HG02943 (cell line): ENCODE measurements around the gene TXNDC15.
A peak's percentile ranks its signal among the peaks of the same experiment; 100 is the strongest.
"Not testable (repeated sequence)": the region's sequence is repeated elsewhere in the genome, so short reads cannot be mapped to it uniquely, and the experiment has no call there.

Experiments
- ATAC-seq: cut with Tn5 transposase; IDR thresholded peaks from one replicate; pipeline ENCODE4 v1.9.1; 2021; ENCODE audit warnings: mild to moderate bottlenecking, low read depth, moderate library complexity; ENCODE audit not compliant: unreplicated experiment

The TXNDC15 gene

DNA sequence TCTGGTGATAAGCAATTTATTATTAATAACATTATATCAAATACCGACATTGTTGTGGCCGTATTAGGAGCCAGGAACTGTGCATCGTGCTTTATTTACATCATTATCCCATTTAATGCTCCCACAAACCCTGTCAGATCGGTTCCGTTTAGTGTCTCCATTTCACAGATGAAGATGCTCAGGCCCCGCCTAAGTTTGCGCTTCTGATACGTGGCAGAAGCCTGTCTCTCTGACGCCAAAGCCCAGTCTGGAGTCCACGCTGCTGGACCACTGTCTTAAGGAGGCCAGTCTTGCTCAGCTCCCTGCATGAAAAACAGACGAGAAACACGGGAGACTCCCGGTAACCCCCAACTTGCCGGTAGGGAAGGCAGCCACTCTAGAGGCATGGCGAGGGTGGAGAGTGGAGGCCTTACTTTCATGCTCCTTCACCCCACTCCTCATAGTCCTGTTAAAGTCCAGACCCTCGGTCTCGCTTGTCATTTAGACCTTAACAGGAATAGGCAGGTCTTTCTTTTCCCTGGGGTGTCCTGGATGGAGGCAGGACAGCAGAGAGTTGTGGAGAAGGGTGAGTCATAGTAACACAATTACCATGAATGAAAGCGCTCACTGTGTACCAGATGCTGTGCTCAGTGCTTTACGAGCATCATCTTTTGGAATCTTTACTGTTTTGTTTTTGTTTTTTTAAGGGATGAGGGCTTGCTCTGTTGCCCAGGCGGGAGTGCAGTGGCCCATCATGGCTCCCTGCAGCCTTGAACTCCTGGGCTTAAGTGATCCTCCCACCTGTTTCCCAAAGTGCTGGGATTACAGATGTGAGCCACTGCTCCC lies 872 bp downstream of the TXNDC15 start:
- peak; percentile 22 for ATAC-seq

DNA sequence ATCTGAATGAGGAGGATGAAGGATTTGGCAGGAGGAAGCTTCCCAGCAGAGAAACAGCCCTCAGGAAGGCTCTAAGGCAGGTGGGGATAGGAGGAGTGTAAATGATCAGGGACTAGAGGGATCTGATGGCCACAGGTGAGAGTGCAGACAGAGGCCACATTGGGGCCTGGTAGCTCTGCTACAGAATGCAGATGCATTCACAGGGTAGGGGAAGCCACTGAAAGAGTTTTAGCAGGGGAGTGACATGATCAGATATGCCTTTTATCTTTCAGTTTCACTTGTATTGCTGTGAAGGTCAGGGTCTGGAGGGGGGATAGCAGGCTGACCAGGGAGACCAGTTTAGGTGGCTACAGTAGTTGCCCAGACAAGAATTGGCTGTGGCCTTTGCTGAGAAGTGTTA lies 3.0 kb downstream of the TXNDC15 start:
- no peak for ATAC-seq

- ATAC-seq: no peak
Observed at GRCh38 chr5:134878403-134878802, 4.2 kb downstream of the TXNDC15 start.

- ATAC-seq: no peak
Observed at GRCh38 chr5:134879456-134879855, 5.3 kb downstream of the TXNDC15 start.

GRCh38 chr5:134880937-134881336 lies 6.8 kb downstream of the TXNDC15 start:
- ATAC-seq: not testable (repeated sequence)

DNA sequence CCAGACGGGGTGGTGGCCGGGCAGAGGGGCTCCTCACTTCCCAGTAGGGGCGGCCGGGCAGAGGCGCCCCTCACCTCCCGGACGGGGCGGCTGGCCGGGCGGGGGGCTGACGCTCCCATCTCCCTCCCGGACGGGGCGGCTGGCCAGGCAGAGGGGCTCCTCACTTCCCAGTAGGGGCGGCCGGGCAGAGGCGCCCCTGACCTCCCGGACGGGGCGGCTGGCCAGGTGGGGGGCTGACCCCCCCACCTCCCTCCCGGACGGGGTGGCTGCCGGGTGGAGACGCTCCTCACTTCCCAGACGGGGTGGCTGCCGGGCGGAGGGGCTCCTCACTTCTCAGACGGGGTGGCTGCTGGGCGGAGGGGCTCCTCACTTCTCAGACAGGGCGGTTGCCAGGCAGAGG lies 7.5 kb downstream of the TXNDC15 start:
- ATAC-seq: not testable (repeated sequence)

- no peak for ATAC-seq
Observed at GRCh38 chr5:134887593-134888159, 13.5 kb downstream of the TXNDC15 start.

GRCh38 chr5:134889335-134889734 lies 15.2 kb downstream of the TXNDC15 start:
- no peak for ATAC-seq

DNA sequence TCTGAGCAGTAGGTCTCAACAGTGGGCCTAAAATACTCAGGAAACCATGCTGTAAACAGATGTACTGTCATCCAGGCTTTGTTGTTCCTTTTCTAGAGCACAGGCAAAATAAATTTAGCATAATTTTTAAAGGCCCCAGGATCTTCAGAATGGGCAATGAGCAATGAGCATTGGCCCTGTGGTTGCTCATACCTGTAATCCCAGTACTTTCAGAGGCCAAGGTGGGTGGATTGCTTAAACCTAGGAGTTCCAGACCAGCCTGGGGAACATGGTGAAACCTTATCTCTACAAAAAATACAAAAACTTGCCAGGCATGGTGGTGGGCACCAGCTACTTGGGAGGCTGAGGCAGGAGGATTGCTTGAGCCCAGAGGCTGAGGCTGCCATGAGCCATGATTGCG lies 17.3 kb downstream of the TXNDC15 start:
- no peak for ATAC-seq

DNA sequence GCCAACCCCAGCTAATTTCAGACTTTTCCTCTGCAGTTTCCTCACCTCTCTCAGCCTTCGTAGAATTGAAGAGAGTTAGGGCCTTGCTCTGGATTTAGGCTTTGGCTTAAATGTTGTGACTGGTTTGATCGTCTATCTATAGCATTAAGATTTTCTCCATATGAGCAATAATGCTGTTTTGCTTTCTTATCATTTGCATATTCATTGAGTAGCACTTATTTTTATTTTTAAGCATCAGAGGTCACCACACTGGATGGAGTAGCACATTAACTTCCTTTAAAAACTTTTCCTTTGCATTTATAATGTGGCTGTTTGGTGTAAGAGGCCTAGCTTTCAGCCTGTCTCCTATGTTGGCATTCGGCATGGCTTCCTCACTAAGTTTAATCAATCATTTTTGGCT lies 18.1 kb downstream of the TXNDC15 start:
- no peak for ATAC-seq

- ATAC-seq: no peak
Observed at GRCh38 chr5:134892926-134893325, 18.8 kb downstream of the TXNDC15 start.

DNA sequence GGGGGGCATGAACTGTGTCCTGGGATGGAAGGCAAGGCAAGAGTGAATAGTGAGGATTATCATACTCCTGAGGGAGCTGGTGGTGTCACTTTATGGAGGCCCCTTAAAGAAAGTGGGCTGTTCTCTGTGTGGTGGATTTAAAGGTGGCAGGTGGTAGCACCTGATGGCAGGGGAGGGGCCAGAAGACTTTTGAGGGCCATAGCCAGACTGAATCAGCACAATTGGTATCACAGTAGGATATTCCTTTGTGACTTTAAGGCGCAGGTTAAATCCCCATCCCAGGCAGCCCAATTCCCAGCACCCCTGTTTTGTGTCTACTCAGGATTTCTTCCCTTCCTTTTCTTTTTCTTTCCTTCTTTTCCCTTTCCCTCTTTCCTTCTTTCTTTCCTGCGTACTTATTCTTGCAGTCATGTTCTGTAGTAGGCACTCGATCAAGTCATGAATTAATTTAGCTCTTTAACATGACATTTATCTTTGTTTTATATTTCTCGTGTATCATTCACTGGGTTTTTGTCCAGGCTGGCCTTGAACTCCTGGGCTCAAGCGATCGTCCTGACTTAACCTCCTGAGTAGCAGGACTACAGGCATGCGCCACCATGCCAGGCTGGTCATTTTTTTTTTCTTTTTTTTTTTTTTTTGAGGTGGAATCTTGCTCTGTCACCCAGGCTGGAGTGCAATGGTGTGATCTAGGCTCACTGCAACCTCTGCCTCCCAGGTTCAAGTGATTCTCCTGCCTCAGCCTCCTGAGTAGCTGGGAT lies 19.8 kb downstream of the TXNDC15 start:
- ATAC-seq: no peak

DNA sequence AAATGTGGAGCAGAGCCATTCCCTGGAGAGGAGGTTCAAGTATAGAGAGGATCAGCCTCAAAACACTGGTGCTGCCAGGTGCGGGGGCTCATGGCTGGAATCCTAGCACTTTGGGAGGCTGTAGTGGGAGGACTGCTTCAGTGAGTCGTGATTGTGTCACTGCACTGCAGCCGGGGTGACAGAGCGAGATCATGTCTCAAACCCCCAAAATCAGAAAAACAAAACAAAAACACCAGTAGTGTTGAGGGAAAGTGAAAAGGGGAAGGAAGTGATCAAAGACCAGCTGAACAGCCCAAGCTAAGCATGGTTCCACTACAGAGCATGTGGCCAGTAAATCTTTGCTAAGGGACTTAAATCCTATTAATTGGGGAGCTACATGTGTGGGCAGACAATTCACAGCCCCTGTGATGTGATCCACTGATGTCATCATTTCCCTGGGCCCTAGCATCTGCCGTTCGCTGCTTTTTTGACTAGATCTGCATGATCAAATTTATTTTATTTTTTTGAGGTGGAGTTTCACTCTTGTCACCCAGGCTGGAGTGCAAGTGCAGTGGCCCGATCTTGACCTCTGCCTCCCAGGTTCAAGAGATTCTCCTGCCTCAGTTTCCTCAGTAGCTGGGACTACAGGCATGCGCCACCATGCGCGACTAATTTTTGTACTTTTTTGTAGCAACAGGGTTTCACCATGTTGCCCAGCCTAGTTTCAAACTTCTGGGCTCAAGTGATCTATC lies 28.1 kb downstream of the TXNDC15 start:
- no peak for ATAC-seq

- ATAC-seq: peak; percentile 68
Observed at GRCh38 chr5:134904610-134905245, 30.6 kb downstream of the TXNDC15 start, which contains the start of gene PCBD2. PCBD2 (plus strand) TSS chr5:134905131; CDS start chr5:134905140, 9 bp downstream.

GRCh38 chr5:134905246-134905996 lies 31.2 kb downstream of the TXNDC15 start:
- ATAC-seq: peak; percentile 37

DNA sequence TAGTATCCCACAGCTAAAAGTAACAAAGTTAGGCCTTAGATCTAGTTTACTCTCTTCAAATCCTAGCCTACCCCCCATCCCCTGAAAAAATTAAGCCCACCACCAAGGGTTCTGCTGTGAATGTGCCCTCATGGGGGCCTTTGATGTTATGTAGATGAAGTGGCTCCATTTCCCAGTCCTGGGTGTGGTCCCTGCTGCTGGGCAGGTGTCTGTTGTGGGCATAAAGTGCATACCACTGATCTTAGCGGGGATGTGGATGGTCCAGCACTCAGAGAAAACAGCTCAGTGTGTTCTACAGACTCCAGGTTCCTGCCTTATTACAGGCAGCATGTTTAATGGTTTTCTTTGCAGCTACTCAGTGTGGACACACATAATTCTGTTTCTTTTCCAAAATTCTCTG lies 32.6 kb downstream of the TXNDC15 start:
- no peak for ATAC-seq

DNA sequence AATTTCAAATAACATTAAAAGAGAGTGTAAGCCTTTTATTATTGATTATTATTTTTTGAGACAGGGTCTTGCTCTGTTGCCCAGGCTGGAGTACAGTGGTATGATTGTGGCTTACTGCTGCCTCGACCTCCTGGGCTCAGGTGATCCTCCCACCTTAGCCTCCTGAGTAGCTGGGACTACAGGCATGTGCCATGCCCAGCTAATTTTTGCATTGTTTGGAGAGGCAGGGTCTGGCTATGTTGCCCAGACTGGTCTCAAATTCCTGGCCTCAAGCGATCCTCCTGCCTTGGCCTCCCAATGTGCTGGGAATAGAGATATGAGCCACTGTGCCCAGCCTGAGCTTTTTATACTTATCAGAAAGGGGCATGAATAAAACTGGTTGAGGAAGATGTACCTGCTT lies 36.6 kb downstream of the TXNDC15 start:
- ATAC-seq: not testable (repeated sequence)

- ATAC-seq: no peak
Observed at GRCh38 chr5:134911285-134912206, 37.4 kb downstream of the TXNDC15 start.
